MM.1S (cell line): ENCODE results near the gene ZP1.

Experiments used
- CTCF ChIP-seq: fragments of 300-600 bp; sonication (generic); IDR thresholded peaks from 2 replicates; pipeline ENCODE4 v1.5.1; 2016; ENCODE audit warnings: antibody characterized with exemption, low read length, mixed read lengths
- EZH2 ChIP-seq: fragments of 300-600 bp; sonication (generic); optimal IDR thresholded peaks from 2 replicates; pipeline ENCODE3; 2017; ENCODE audit warnings: low read depth, mild to moderate bottlenecking, antibody characterized with exemption, low read length, mixed read lengths
- EZH2phosphoT487 ChIP-seq: fragments of 300-600 bp; sonication (generic); IDR thresholded peaks from 2 replicates; pipeline ENCODE4 v1.6.1; 2018; ENCODE audit warnings: antibody characterized with exemption, low read length

- TF ChIP-seq CTCF = no peak
- TF ChIP-seq EZH2 = no peak
- no peak for TF ChIP-seq EZH2phosphoT487
Measured at GRCh38 chr11:60874421-60875365, 7.4 kb downstream of the ZP1 start.
